ENCODE measurements around the gene BCKDHA. TPM values are rescaled to one million over a fixed set of nuclear protein-coding genes. Genes with fewer than 3 reads are reported as not detected.

Gene BCKDHA
- total RNA-seq, 1 experiment from 2014 or later = 17.7 TPM

- POLR2A ChIA-PET = no interaction called here
- Histone ChIP-seq H3K27ac (ENCODE audit: low read depth, low read length) (no peak overlapping the region), H4K20me1 (ENCODE audit: insufficient read depth) (no peaks in the 10 kb centered on the region), H3K4me1 (ENCODE audit: control insufficient read depth in 1 of 2, insufficient read depth in 2 of 2, low read length in 2 of 2) (no peaks in the 10 kb centered on the region), H3K36me3 (ENCODE audit: control insufficient read depth in 1 of 2, insufficient read depth in 2 of 2, low read length in 2 of 2) (peaks cover 3% of the 10 kb centered on the region in 2 experiments; a peak in 2 of 4 replicates), H3K79me2 (ENCODE audit: insufficient read depth, low read length) (no peaks in the 10 kb centered on the region), H3K9me3 (ENCODE audit: control insufficient read depth in 1 of 2, insufficient read depth in 1 of 2, low read depth in 1 of 2, low read length in 2 of 2) (no peaks in the 10 kb centered on the region), H3K9me2 (ENCODE audit: insufficient read depth) (no peaks in the 10 kb centered on the region), H3K4me2 (ENCODE audit: low read length) (no peak overlapping the region), H3K9ac (ENCODE audit: low read length) (no peak overlapping the region), H2AFZ (ENCODE audit: low read depth, low read length, poor library complexity, severe bottlenecking) (no peak overlapping the region), H3K4me3 (replicated peaks in 1 of 2; ENCODE audit: low read depth in 1 of 2, low read length in 2 of 2) (no peak overlapping the region), H3K27me3 (ENCODE audit: insufficient read depth, low read length) (no peaks in the 10 kb centered on the region)
- no peak for DNase-seq (ENCODE audit: low read depth, low spot score)
- no peak for TF ChIP-seq JUND (IDR thresholded peaks at IDR 0.05)
- TF ChIP-seq SIN3A (IDR thresholded peaks at IDR 0.05; ENCODE audit: low read depth) = no peak
- TF ChIP-seq SRF (IDR thresholded peaks at IDR 0.05; ENCODE audit: low read depth) = no peak
- no peak for TF ChIP-seq ATF3 (IDR thresholded peaks at IDR 0.05)
- TF ChIP-seq, protein P1, sequence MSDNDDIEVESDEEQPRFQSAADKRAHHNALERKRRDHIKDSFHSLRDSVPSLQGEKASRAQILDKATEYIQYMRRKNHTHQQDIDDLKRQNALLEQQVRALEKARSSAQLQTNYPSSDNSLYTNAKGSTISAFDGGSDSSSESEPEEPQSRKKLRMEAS (IDR thresholded peaks at IDR 0.05) = no peak
- no peak for TF ChIP-seq EGR1 (IDR thresholded peaks at IDR 0.05; ENCODE audit: low read depth)
- TF ChIP-seq CBX3 (IDR thresholded peaks at IDR 0.05; ENCODE audit: low read depth) = no peak
- TF ChIP-seq RAD21 (IDR thresholded peaks at IDR 0.05; ENCODE audit: low read depth) = no peak
- TF ChIP-seq, protein P2, sequence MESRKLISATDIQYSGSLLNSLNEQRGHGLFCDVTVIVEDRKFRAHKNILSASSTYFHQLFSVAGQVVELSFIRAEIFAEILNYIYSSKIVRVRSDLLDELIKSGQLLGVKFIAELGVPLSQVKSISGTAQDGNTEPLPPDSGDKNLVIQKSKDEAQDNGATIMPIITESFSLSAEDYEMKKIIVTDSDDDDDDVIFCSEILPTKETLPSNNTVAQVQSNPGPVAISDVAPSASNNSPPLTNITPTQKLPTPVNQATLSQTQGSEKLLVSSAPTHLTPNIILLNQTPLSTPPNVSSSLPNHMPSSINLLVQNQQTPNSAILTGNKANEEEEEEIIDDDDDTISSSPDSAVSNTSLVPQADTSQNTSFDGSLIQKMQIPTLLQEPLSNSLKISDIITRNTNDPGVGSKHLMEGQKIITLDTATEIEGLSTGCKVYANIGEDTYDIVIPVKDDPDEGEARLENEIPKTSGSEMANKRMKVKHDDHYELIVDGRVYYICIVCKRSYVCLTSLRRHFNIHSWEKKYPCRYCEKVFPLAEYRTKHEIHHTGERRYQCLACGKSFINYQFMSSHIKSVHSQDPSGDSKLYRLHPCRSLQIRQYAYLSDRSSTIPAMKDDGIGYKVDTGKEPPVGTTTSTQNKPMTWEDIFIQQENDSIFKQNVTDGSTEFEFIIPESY (IDR thresholded peaks at IDR 0.05; ENCODE audit: extremely low read depth, insufficient replicate concordance, low read length) = no peak
- TF ChIP-seq POLR2AphosphoS5 (IDR thresholded peaks at IDR 0.05; ENCODE audit: low read depth, low read length) = no peak
- TF ChIP-seq CEBPB (IDR thresholded peaks at IDR 0.05; ENCODE audit: low read depth) = no peak
- TF ChIP-seq ZNF274 (IDR thresholded peaks at IDR 0.05; ENCODE audit: low read depth, low read length) = no peak
- no peak for TF ChIP-seq YY1 (IDR thresholded peaks at IDR 0.05; ENCODE audit: extremely low read depth, insufficient replicate concordance, low read depth, low read length)
- ATAC-seq = no peak
- RAD21 ChIA-PET (ENCODE audit: low non-redundant PET in 1 of 2, low total read pairs in 2 of 2, uncharacterized antibody in 2 of 2, unreplicated experiment in 2 of 2) = no interaction called here
- CTCF ChIA-PET = no interaction called here
- intact Hi-C loops (cut with micrococcal nuclease) = no loop called here
- BruUV-seq (replicated peaks) = TSS peak; percentile 22
Observed at GRCh38 chr19:41420101-41420880, 22.7 kb downstream of the BCKDHA start.

All from HCT116 (cell line).